Adrenal gland (tissue), 12 donors: ENCODE data around the gene ACTRT1. TPM values are rescaled to one million over a fixed set of nuclear protein-coding genes. Genes with fewer than 3 reads are reported as not detected.

ENCODE experiments used
- DNase-seq, 7 donors: peaks; one replicate each; pipeline ENCODE4 v3.0.0-alpha.2; 2019 to 2020
- H3K27ac ChIP-seq, 5 donors: fragments of 200-600 bp; sonication (generic) in 4 of 5; 1 replicate in 3 of 5; 2 replicates in 2 of 5; pipeline versions ENCODE4 v1.5.1 to v1.8.0; 2016 to 2020; ENCODE audit warnings: mild to moderate bottlenecking in 1 of 5
- H3K27me3 ChIP-seq: fragments of 200-600 bp; 2 replicates; pipeline ENCODE4 v1.8.0; 2021
- H3K36me3 ChIP-seq, 2 donors: fragments of 200-600 bp; replicated peaks in 1 of 2; 1 replicate in 1 of 2; 2 replicates in 1 of 2; pipeline versions ENCODE4 v1.5.1 to v1.8.0; 2018 to 2022
- H3K4me1 ChIP-seq, 2 donors: fragments of 200-600 bp; replicated peaks in 1 of 2; 1 replicate in 1 of 2; 2 replicates in 1 of 2; pipeline versions ENCODE4 v1.5.1 to v1.8.0; 2018 to 2021
- H3K4me3 ChIP-seq, 4 donors: fragments of 200-600 bp; sonication (generic) in 3 of 4; one replicate each; pipeline ENCODE4 v1.5.1; 2016 to 2018
- H3K9me3 ChIP-seq, 3 donors: fragments of 200-600 bp; sonication (generic) in 1 of 3; replicated peaks in 1 of 3; 1 replicate in 2 of 3; 2 replicates in 1 of 3; pipeline versions ENCODE4 v1.5.1 to v1.8.0; 2016 to 2021
- CTCF ChIP-seq, 6 experiments: fragments of 450-650 bp in 4 of 6; fragments of 200-600 bp in 2 of 6; sonication (generic) in 1 of 6; IDR thresholded peaks; 1 replicate in 5 of 6; 2 replicates in 1 of 6; pipeline versions ENCODE4 v1.5.1 to v1.8.0; 2016 to 2021; ENCODE audit warnings: antibody characterized with exemption in 6 of 6, mild to moderate bottlenecking in 2 of 6, moderate library complexity in 1 of 6
- POLR2A ChIP-seq, 2 donors: fragments of 450-650 bp; IDR thresholded peaks; one replicate each; pipeline ENCODE4 v1.6.1; 2017; ENCODE audit warnings: antibody characterized with exemption in 2 of 2, mild to moderate bottlenecking in 2 of 2, moderate library complexity in 1 of 2
- WGBS, 4 donors: extraction: QIAGEN DNeasy Blood & Tissue Kit in 2 of 4; methylation state at CpG; one replicate each; pipeline versions ENCODE4 v1.1.5 to v1.1.7; 2013 to 2017; 5-methylcytosine and 5-hydroxymethylcytosine counted together
- intact Hi-C, 2 donors: fragments of 100-400 bp; cut with DNase I; formaldehyde crosslinking; loops; one replicate each; pipeline versions ENCODE4 v1.14.1 to v1.15.0; 2022 to 2023
- polyA plus RNA-seq, 3 donors: library from polyadenylated mRNA; stranded (reverse); fragments of 200-250 nt in 2 of 3; fragments of 350-450 nt in 1 of 3; fragmentation: Illumina TruSeq in 1 of 3; extraction: RNeasy Lipid Tissue Mini Kit (QIAGEN cat#74804) in 1 of 3; gene quantifications; one replicate each; pipeline ENCODE4 v1.2.3, GENCODE V29; 2013 to 2014
- total RNA-seq, 9 donors: library from RNA; depleted of rRNA in 4 of 9; stranded (reverse); fragments of >200 nt in 4 of 9; fragments of 120-200 nt in 1 of 9; fragmentation: NEBNext Ultra II Directional in 1 of 9; extraction: Animal tissue kit (Norgen Biotek cat#: 25700) in 1 of 9; gene quantifications; one replicate each; pipeline versions ENCODE4 v1.1.0 to v1.2.4, GENCODE V29; 2013 to 2023
- donor health status: healthy with polysubstance abuse.
- donor health status: Bipolar disorder and iron deficiency.
- donor health status: DM: yes; HTN: yes; CAD: no.
- donor health status: DM: no; HTN: no; CAD: no.
- donor health status: DM: no; HTN: no; CAD: no.
- donor health status: DM: yes; HTN: yes; CAD: no.

The ACTRT1 gene
- total and polyA plus RNA-seq, 12 donors: not detected

GRCh38 chrX:128035318-128035717 lies 16.9 kb downstream of the ACTRT1 start:
- Histone ChIP-seq H3K36me3 (no peaks in the 10 kb centered on the region), H3K9me3 (no peaks in the 10 kb centered on the region), H3K27me3 (no peaks in the 10 kb centered on the region), H3K4me1 (no peaks in the 10 kb centered on the region), H3K27ac (no peak overlapping the region), H3K4me3 (no peak overlapping the region)
- TF ChIP-seq CTCF (IDR thresholded peaks at IDR 0.05) (no peak), POLR2A (IDR thresholded peaks at IDR 0.05) (no peak)
- no peak for DNase-seq
- intact Hi-C loops: no loop called here

- Histone ChIP-seq H3K9me3 (no peaks in the 10 kb centered on the region), H3K27ac (no peak overlapping the region), H3K36me3 (no peaks in the 10 kb centered on the region), H3K4me3 (no peak overlapping the region), H3K4me1 (no peaks in the 10 kb centered on the region), H3K27me3 (no peaks in the 10 kb centered on the region)
- TF ChIP-seq POLR2A (IDR thresholded peaks at IDR 0.05) (no peak), CTCF (IDR thresholded peaks at IDR 0.05) (no peak)
- intact Hi-C loops: no loop called here
- DNase-seq: no peak
- WGBS, 4 donors: 71 to 87% (median 78%) methylated on average over 1 of the region's 1 CpG
These were observed 30.6 kb downstream of the ACTRT1 start for GRCh38 chrX:128021566-128021965.

DNA sequence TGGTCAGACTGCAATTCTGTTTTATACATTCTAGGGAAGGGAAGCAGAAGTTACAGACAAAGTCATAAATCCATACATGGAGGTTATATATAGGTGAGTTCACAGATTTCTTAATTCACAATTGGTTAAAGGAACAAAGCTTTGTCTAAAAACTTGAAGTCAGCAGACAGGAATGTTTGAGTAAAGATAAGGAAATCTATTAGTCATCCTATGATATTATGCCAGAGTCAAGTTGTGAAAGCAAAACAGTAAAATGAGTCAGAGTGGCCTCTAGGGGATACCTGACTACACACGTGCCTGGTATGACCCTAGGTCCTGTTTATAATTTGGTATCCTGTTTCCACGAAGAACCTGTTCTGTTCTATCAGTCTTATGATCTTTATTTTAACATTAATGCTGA lies 31.5 kb downstream of the ACTRT1 start:
- no peaks in the 10 kb centered on the region for H3K4me1 ChIP-seq
- no peaks in the 10 kb centered on the region for H3K27me3 ChIP-seq
- TF ChIP-seq POLR2A (IDR thresholded peaks at IDR 0.05) (no peak), CTCF (IDR thresholded peaks at IDR 0.05) (no peak)

GRCh38 chrX:128019218-128019617 lies 33.0 kb downstream of the ACTRT1 start:
- WGBS, 4 donors: 59 to 77% (median 67%) methylated on average over 2 of the region's 2 CpGs
- Histone ChIP-seq H3K4me1 (no peaks in the 10 kb centered on the region), H3K9me3 (no peaks in the 10 kb centered on the region), H3K27ac (no peak overlapping the region), H3K27me3 (no peaks in the 10 kb centered on the region), H3K4me3 (no peak overlapping the region), H3K36me3 (no peaks in the 10 kb centered on the region)
- intact Hi-C loops: no loop called here
- no peak for TF ChIP-seq CTCF (IDR thresholded peaks at IDR 0.05)
- no peak for TF ChIP-seq POLR2A (IDR thresholded peaks at IDR 0.05)
- no peak for DNase-seq

More for the DNA sequence above, 31.5 kb downstream of the ACTRT1 start:
- no peaks in the 10 kb centered on the region for H3K36me3 ChIP-seq
- H3K9me3 ChIP-seq: no peaks in the 10 kb centered on the region
- no peak overlapping the region for H3K4me3 ChIP-seq
- peak in 1 of 7 donors; percentile 3 for DNase-seq
- H3K27ac ChIP-seq: no peak overlapping the region
- WGBS, 4 donors: 7 to 13% (median 10%) methylated on average over 2 of the region's 2 CpGs
- intact Hi-C loops: no loop called here
